SK-N-SH (cell line): ENCODE data around the gene FAM168A.

Source experiments
- CHD2 ChIP-seq: fragments of 150-350 bp; IDR thresholded peaks from 2 replicates; pipeline ENCODE4 v1.6.1; 2018; ENCODE audit warnings: low read length; ENCODE audit not compliant: partially characterized antibody
- CTCF ChIP-seq: fragments of 200-600 bp; sonication (generic); IDR thresholded peaks from 2 replicates; pipeline ENCODE4 v1.6.1; 2017; ENCODE audit warnings: antibody characterized with exemption, mild to moderate bottlenecking, moderate library complexity
- MXI1 ChIP-seq: IDR thresholded peaks from 2 replicates; pipeline ENCODE4 v1.6.1; 2012; ENCODE audit warnings: mild to moderate bottlenecking, low read depth, low read length, improper control_type of control experiment
- POLR2AphosphoS5 ChIP-seq: IDR thresholded peaks from 2 replicates; pipeline ENCODE4 v1.6.1; 2012; ENCODE audit warnings: low read depth, low read length
- RCOR1 ChIP-seq: fragments of 150-350 bp; IDR thresholded peaks from 2 replicates; pipeline ENCODE4 v1.6.1; 2017; ENCODE audit warnings: antibody characterized with exemption, low read length
- RFX5 ChIP-seq: IDR thresholded peaks from 2 replicates; pipeline ENCODE4 v1.6.1; 2012; ENCODE audit warnings: mild to moderate bottlenecking, improper control_type of control experiment, low read length

- TF ChIP-seq CHD2 (no peak), MXI1 (no peak), POLR2AphosphoS5 (no peak), RCOR1 (no peak), CTCF (no peak), RFX5 (no peak)
Measured at GRCh38 chr11:73422886-73423285, 175.0 kb downstream of the FAM168A start.
